Mesothelial cell of epicardium (in vitro differentiated cells): ENCODE data around the gene TMEM45A. TPM values are rescaled to one million over a fixed set of nuclear protein-coding genes. Genes with fewer than 3 reads are reported as not detected.

ENCODE experiments used
- DNase-seq, 2 experiments: peaks; one replicate each; pipeline ENCODE4 v3.0.0; 2021; ENCODE audit warnings: low spot score in 2 of 2; ENCODE audit not compliant: unreplicated experiment in 2 of 2
- H3K27ac Mint-ChIP-seq: 2 replicates; pipeline ENCODE4 v1.8.0; 2021; ENCODE audit warnings: mixed read lengths
- H3K27me3 Mint-ChIP-seq: 2 replicates; pipeline ENCODE4 v1.8.0; 2021; ENCODE audit warnings: low read depth, mixed read lengths
- H3K36me3 Mint-ChIP-seq: 2 replicates; pipeline ENCODE4 v1.8.0; 2021; ENCODE audit warnings: mixed read lengths
- H3K4me1 Mint-ChIP-seq: 2 replicates; pipeline ENCODE4 v1.8.0; 2021; ENCODE audit warnings: mixed read lengths
- H3K4me3 Mint-ChIP-seq: 2 replicates; pipeline ENCODE4 v1.8.0; 2021; ENCODE audit warnings: mild to moderate bottlenecking, moderate library complexity, mixed read lengths
- H3K9me3 Mint-ChIP-seq: 2 replicates; pipeline ENCODE4 v1.8.0; 2021; ENCODE audit warnings: mixed read lengths
- total RNA-seq: library from RNA; stranded (reverse); gene quantifications from 3 replicates; pipeline ENCODE4 v1.2.1, GENCODE V29; 2021
- TF ChIP-seq, protein P1 (sequence below): fragments of 200-600 bp; sonication (generic); IDR thresholded peaks from one replicate; pipeline ENCODE4 v1.5.0; 2021; ENCODE audit warnings: antibody characterized with exemption; ENCODE audit not compliant: unreplicated experiment

Gene TMEM45A
- total RNA-seq, 1 donor from 2014 or later = 25.7 TPM

DNA sequence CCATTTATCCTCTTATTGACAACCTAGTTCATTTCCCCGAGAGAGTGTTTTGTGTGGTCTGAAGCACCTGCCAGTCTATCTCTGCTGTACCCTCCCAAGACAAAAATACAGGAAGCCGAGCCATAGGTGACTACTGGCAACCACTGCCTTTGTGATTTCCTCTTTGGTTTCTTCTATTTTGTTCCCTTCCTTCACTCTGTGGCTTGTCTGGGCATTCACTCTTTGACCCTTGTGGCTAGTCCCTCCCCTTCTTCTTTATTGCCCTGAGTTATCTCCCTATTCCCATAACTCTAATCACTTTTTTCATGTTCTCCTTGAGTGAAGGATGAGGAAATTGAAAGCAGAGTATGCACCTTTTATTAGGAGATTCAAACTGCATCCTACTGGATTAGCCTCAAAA, 116.9 kb downstream of the TMEM45A start, which contains the start of gene ADGRG7:
ADGRG7 (plus strand) TSS at position 297 of the 400 bp plus-strand sequence. CDS start 256 bp downstream, outside the sequence.
- H3K36me3 Mint-ChIP-seq = no peaks in the 10 kb centered on the region
- no peak within 1 kb of the TSS for H3K4me3 Mint-ChIP-seq
- peaks cover 4% of the 10 kb centered on the region for H3K4me1 Mint-ChIP-seq
- TF ChIP-seq, protein P1, sequence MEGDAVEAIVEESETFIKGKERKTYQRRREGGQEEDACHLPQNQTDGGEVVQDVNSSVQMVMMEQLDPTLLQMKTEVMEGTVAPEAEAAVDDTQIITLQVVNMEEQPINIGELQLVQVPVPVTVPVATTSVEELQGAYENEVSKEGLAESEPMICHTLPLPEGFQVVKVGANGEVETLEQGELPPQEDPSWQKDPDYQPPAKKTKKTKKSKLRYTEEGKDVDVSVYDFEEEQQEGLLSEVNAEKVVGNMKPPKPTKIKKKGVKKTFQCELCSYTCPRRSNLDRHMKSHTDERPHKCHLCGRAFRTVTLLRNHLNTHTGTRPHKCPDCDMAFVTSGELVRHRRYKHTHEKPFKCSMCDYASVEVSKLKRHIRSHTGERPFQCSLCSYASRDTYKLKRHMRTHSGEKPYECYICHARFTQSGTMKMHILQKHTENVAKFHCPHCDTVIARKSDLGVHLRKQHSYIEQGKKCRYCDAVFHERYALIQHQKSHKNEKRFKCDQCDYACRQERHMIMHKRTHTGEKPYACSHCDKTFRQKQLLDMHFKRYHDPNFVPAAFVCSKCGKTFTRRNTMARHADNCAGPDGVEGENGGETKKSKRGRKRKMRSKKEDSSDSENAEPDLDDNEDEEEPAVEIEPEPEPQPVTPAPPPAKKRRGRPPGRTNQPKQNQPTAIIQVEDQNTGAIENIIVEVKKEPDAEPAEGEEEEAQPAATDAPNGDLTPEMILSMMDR = no peak
- DNase-seq = no peak
- H3K27me3 Mint-ChIP-seq = peaks cover 22% of the 10 kb centered on the region
- no peaks in the 10 kb centered on the region for H3K9me3 Mint-ChIP-seq
- no peak within 1 kb of the TSS for H3K27ac Mint-ChIP-seq

DNA sequence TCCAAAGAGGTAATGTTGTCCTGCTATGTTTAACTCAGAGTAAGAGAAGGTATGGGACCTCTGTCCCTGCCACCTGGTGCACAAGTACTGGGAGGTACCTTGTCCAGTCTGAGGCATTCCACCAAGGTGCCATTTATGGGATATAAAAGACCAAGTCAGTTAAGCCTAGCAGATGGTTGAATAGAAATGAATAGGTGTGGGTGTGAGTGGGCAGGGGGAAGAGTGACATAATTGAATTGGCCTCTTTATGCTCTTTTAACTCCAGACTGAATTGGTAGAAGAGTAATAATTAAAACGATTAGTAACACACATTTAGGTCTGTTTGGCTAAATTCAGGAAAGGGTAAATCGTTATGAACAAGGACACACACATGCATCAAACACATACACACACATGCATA, 117.5 kb downstream of the TMEM45A start:
- Mint-ChIP-seq H3K27ac (no peak overlapping the region), H3K36me3 (no peaks in the 10 kb centered on the region), H3K4me3 (no peak overlapping the region), H3K4me1 (peaks cover 4% of the 10 kb centered on the region), H3K27me3 (peaks cover 22% of the 10 kb centered on the region), H3K9me3 (no peaks in the 10 kb centered on the region)
- TF ChIP-seq, protein P1 = no peak
- DNase-seq = no peak

DNA sequence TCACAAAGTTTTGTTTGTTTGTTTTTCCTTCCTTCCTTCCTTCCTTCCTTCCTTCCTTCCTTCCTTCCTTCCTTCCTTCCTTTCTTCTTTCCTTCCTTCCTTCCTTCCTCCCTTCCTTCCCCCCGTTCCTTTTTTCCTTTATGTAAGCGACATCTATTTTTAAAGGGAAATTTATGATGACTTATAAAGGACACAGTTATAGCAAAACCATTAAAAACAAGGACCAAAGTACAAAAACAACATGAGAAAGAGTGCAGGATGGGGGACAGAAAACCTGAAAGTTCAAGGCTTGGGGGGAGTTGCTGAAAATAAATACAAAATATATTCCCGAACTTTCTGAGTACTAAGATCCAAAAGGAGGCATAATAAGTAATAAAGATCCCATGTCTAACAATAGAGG, 118.8 kb downstream of the TMEM45A start:
- peaks cover 4% of the 10 kb centered on the region for H3K4me1 Mint-ChIP-seq
- no peak overlapping the region for H3K4me3 Mint-ChIP-seq
- no peaks in the 10 kb centered on the region for H3K36me3 Mint-ChIP-seq
- H3K27ac Mint-ChIP-seq = no peak overlapping the region
- peaks cover 24% of the 10 kb centered on the region for H3K27me3 Mint-ChIP-seq
- no peak for DNase-seq
- TF ChIP-seq, protein P1 = no peak
- H3K9me3 Mint-ChIP-seq = no peaks in the 10 kb centered on the region

DNA sequence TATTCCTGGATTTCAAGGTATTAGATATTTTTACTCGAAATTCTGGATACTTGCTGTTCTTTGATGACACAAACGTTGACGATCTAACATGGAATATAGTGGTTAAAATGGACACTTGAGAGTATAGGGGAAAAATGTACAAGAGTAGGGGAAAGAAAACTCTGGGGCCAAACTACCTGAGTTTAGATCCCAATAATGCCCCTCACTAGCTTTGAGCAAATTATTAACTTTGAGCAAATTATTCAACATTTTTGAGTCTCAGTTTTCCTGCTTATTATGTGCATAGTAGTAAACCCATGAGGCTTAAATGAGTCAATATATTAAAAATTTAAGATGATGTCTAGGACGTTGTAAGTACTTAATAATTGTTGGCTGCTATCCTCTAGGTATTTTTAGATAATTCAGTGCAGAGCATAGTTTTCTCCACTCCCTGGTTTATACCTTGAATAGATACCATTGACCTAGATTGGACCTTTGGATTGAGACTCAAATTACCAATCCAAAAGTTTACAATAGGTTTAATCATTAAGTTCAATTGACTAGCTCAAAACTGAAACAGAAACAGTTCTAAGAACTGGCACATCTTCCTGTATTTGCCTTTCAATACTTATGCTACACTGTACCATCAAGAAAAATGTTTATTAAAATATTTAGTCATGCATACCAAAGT, 121.4 kb downstream of the TMEM45A start:
- H3K27me3 Mint-ChIP-seq = peaks cover 26% of the 10 kb centered on the region
- TF ChIP-seq, protein P1 = no peak
- no peak overlapping the region for H3K4me3 Mint-ChIP-seq
- no peaks in the 10 kb centered on the region for H3K4me1 Mint-ChIP-seq
- DNase-seq = no peak
- H3K9me3 Mint-ChIP-seq = peaks cover 3% of the 10 kb centered on the region
- H3K27ac Mint-ChIP-seq = no peak overlapping the region
- H3K36me3 Mint-ChIP-seq = no peaks in the 10 kb centered on the region

DNA sequence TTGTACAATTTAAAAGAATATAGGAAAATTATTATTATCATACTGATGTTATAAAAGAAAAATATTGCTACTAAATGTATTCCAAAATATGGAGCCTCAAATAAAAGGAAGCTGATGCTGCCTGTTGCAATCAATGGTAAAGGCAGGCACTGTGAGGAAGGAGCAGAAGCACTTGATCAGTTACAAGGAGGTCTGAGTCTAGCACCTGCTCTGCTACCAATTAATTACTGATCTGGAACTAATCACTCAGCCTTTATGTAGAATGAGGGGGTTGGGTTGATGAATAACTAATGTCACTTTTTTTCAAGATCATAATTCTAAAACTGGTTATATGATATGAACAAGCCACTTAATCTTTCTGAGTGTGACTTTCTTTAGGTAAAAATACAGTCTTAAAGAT, 122.5 kb downstream of the TMEM45A start:
- Mint-ChIP-seq H3K27ac (no peak overlapping the region), H3K4me1 (no peaks in the 10 kb centered on the region), H3K36me3 (no peaks in the 10 kb centered on the region), H3K4me3 (no peak overlapping the region), H3K27me3 (peaks cover 23% of the 10 kb centered on the region), H3K9me3 (peaks cover 8% of the 10 kb centered on the region)
- TF ChIP-seq, protein P1 = no peak
- no peak for DNase-seq

DNA sequence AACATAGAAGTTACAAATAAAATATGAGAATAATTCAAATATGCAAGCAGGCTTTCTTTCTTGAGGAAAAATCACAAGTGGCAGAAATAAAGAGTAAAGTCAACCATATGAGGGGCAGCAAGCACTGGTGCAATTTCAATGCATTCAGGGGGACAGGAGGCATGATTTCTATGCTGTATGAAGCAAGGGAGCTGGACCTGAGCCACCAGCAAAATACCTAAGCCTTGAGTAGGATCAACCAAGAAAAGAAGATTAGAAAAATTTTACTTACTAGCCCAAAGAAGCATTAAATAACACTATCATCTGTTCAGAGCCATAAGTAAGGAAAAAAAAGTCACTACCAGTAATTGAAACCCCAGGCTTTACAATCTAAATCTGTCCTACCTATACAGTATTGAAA, 123.3 kb downstream of the TMEM45A start:
- Mint-ChIP-seq H3K36me3 (no peaks in the 10 kb centered on the region), H3K27me3 (peaks cover 16% of the 10 kb centered on the region), H3K4me3 (no peak overlapping the region), H3K4me1 (no peaks in the 10 kb centered on the region), H3K9me3 (peaks cover 8% of the 10 kb centered on the region), H3K27ac (no peak overlapping the region)
- DNase-seq = no peak
- TF ChIP-seq, protein P1 = no peak
